Measurements from ENCODE around the gene PPP1R14C.

Gene PPP1R14C

DNA sequence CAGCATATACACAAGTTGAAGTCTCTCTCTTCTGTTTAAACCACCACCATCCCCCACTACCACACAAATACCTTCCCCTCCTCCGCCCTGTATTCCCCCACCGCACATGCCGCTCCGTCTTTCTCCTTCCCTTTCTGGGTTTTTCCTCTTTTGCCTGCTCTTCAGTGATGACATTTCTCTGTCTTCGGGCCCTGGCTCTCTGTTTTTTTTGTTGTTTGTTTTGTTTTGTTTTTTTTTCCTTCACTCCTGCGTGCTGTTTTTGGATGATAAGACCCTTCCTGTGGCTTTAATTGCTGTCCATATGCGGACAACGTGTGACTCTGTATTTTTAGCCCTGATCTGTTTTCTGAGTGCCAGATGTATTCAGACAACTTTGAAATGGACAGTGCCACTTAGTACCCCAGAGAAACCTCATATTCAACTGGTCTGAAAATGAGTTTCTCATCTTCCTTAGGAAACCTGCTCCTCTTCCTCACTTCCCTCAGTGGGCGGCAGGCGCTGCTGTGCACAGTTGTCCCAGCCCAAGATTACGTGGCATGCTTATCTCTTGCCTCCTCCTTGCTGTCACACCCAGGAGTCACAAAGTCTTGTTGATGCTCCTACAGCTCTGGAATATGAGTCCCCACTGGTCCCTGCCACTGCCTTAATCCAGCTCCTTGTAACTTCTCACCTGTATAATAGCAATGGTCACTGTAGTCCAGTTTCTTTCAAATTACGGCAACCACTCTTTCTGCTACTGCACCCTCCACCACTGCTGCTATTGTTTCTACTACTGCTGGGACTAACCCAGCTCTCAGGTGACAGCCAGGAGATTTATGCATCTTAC lies 8.2 kb downstream of the PPP1R14C start:
- no peak overlapping the region for H3K4me2 ChIP-seq (ENCODE audit: low read length)
- H3K9me3 ChIP-seq (ENCODE audit: control insufficient read depth, low read length), result no peaks in the 10 kb centered on the region
- no peak overlapping the region for H3K27ac ChIP-seq
- H2AFZ ChIP-seq, result no peak overlapping the region
- no peaks in the 10 kb centered on the region for H3K27me3 ChIP-seq (ENCODE audit: control insufficient read depth, insufficient read depth, low read length)
- TF ChIP-seq, protein P1, sequence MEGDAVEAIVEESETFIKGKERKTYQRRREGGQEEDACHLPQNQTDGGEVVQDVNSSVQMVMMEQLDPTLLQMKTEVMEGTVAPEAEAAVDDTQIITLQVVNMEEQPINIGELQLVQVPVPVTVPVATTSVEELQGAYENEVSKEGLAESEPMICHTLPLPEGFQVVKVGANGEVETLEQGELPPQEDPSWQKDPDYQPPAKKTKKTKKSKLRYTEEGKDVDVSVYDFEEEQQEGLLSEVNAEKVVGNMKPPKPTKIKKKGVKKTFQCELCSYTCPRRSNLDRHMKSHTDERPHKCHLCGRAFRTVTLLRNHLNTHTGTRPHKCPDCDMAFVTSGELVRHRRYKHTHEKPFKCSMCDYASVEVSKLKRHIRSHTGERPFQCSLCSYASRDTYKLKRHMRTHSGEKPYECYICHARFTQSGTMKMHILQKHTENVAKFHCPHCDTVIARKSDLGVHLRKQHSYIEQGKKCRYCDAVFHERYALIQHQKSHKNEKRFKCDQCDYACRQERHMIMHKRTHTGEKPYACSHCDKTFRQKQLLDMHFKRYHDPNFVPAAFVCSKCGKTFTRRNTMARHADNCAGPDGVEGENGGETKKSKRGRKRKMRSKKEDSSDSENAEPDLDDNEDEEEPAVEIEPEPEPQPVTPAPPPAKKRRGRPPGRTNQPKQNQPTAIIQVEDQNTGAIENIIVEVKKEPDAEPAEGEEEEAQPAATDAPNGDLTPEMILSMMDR (IDR thresholded peaks at IDR 0.05), result no peak
- H3K36me3 ChIP-seq (ENCODE audit: control insufficient read depth, insufficient read depth, low read length), result no peaks in the 10 kb centered on the region
- H3K4me1 ChIP-seq, result no peaks in the 10 kb centered on the region
- no peak overlapping the region for H3K9ac ChIP-seq
- H3K79me2 ChIP-seq, result no peaks in the 10 kb centered on the region
- H3K4me3 ChIP-seq (ENCODE audit: low read depth, low read length), result no peak overlapping the region

GRCh38 chr6:150152891-150153876 lies 10.3 kb downstream of the PPP1R14C start:
- Histone ChIP-seq H3K36me3 (ENCODE audit: control insufficient read depth, insufficient read depth, low read length) (no peaks in the 10 kb centered on the region), H3K4me2 (ENCODE audit: low read length) (no peak overlapping the region), H3K9ac (no peak overlapping the region), H3K4me3 (ENCODE audit: low read depth, low read length) (no peak overlapping the region), H3K79me2 (no peaks in the 10 kb centered on the region), H2AFZ (no peak overlapping the region), H3K4me1 (no peaks in the 10 kb centered on the region), H3K27ac (no peak overlapping the region), H3K9me3 (ENCODE audit: control insufficient read depth, low read length) (no peaks in the 10 kb centered on the region), H3K27me3 (ENCODE audit: control insufficient read depth, insufficient read depth, low read length) (no peaks in the 10 kb centered on the region)
- TF ChIP-seq, protein P1 (IDR thresholded peaks at IDR 0.05), result no peak

DNA sequence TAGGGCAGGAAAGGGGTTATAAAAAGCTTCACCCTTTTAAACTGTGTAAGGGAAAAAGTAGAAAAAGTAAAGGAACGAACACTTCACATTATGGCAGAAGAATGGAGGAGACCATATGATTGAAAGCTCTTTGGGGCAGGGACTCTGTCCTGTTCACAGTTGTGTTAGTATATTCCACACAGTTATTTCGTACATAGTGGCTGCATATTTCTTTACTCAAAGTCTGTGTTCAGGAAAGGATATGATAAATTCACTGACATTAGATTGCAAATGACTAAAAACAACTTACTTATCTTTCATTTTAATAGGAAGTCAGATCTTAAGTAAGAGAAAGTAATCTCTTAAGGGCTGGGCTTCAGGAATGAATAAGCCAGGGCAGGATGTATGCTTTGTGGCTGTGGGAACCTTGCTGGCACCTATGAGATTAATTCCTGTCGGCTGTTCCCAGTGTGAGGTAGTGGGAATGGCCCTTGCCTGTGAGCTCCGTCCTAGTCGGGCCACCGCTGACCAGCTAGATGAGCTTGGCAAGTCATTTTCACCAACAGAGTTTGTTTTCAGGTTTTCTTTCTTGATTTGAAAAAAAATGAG lies 11.2 kb downstream of the PPP1R14C start:
- H3K79me2 ChIP-seq, result no peaks in the 10 kb centered on the region
- TF ChIP-seq, protein P1 (IDR thresholded peaks at IDR 0.05), result no peak
- no peaks in the 10 kb centered on the region for H3K9me3 ChIP-seq (ENCODE audit: control insufficient read depth, low read length)
- H3K27me3 ChIP-seq (ENCODE audit: control insufficient read depth, insufficient read depth, low read length), result no peaks in the 10 kb centered on the region
- no peak overlapping the region for H3K9ac ChIP-seq
- no peaks in the 10 kb centered on the region for H3K4me1 ChIP-seq
- H3K27ac ChIP-seq, result no peak overlapping the region
- H2AFZ ChIP-seq, result no peak overlapping the region
- no peak overlapping the region for H3K4me2 ChIP-seq (ENCODE audit: low read length)
- no peak overlapping the region for H3K4me3 ChIP-seq (ENCODE audit: low read depth, low read length)
- no peaks in the 10 kb centered on the region for H3K36me3 ChIP-seq (ENCODE audit: control insufficient read depth, insufficient read depth, low read length)

GRCh38 chr6:150156460-150156859 lies 13.6 kb downstream of the PPP1R14C start:
- Histone ChIP-seq H3K4me3 (ENCODE audit: low read depth, low read length) (no peak overlapping the region), H3K79me2 (no peaks in the 10 kb centered on the region), H3K9ac (no peak overlapping the region), H3K36me3 (ENCODE audit: control insufficient read depth, insufficient read depth, low read length) (no peaks in the 10 kb centered on the region), H3K27me3 (ENCODE audit: control insufficient read depth, insufficient read depth, low read length) (no peaks in the 10 kb centered on the region), H3K9me3 (ENCODE audit: control insufficient read depth, low read length) (no peaks in the 10 kb centered on the region), H3K4me1 (no peaks in the 10 kb centered on the region), H2AFZ (no peak overlapping the region), H3K4me2 (ENCODE audit: low read length) (no peak overlapping the region), H3K27ac (no peak overlapping the region)
- TF ChIP-seq, protein P1 (IDR thresholded peaks at IDR 0.05), result no peak

Data from parathyroid adenoma (tissue), 2 donors.